NCI-H1436 treated with DMSO at 0.1 percent for 48 hours (cell line): Measurements from ENCODE around the gene ADRM1.

ENCODE experiments used
- DNase-seq: peaks from one replicate; lab custom pipeline; 2025; lab: John Stamatoyannopoulos, UW

ADRM1 gene

DNA sequence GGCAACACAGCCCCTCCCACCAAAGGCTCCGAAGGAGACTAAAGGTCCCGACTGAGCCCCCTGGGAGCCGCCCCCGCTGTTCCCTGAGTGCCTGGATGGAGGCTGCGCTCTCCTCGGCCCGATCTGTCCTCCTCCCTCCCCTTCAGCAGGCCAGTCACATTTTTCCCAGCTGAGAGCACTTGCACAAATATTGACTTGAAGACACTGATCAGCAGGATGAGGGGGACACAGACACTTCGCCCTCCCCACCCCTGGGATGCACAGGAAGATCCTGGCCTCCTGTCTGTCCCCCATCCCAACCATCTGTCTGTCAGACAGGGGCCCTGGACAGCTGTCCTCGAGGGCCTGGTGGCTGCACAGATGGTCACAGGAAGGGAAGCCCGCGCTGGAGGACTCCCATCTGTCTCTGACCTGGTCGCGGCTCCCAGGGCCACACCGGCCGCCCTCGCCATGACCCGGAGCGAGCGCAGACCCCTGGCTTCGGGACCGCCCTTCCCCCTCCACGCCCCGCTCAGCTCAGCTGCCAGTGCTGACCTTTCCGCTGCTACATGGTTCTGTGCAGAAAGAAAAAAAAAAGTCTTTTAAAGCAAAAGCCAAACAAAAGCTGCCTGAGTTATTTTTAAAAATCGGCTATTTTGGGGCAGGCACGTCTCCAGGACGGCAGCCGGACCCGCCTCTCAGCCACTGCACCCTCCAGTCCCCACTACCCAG is 53.2 kb downstream of the ADRM1 start:
- no peak for DNase-seq

DNA sequence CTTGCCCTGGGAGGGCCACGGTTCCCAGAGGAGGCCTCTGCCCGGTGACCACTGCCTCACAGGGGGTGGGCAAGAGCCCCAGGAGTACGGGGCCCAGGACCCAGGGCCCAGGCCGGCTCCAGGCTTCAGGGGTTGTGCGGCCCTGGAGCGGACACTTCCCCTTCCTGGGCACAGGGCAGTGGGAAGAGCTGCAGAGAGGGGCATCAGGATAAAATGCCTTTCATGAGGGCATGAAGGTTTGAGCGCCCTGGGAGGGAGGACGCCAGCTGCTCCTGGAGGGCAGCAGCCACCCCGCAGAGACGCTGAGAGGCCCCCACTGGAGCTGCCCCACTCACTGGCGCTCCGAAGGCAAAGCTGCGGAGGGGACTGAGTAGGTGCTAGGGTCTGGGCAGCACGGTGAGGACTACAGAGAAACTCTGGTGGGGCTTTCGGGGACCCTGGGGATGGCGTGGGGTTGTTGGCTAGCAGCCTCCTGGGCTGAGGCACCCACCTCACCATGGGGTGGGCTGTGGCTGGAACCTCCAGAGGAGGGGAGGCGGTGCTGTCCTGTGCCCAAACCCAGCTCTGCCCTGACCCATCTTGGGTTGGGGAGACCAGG is 53.9 kb downstream of the ADRM1 start:
- DNase-seq, result no peak

DNA sequence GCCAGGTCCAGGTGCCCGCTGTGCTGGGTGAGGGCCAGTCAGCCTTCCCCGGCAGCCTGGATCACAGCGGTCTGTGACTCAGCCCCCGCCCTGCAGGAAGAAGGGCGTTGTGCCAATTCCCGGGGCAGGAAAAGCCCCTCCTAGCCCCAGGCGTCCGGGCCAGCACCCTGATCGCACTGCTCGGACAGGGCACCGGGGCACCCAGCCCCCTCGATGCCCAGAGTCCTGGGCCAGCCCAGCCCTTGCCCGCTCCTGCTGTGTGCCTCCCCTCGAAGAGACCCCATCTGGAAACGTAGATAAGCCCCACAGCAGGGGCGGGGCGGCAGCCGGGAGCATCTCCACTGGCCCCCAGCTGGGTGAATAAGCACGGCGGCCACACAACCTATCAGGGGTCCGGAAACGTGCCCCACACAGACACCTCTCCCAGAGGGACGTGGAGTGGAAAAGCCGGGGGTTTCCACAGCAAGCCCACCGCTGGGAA is 54.4 kb downstream of the ADRM1 start:
- no peak for DNase-seq

DNA sequence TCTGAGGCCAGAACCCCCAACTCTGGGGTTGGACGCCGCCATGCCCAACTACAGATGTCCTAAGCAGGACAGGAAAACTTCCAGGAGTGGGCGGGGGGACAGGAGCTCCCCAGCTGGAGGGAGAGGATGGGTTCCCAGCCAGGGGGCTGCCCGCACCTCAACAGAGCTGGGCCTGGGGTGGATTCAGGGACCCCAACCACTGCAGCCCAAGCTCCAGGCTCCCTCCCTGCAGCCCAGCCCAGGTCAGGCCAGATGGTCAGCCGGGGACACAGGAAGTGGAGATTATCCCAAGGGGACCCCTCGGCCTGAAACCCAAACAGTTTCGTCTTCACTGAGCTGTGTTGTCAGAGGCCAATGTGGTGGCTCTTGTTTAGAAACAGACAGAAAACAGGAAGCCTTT is 54.9 kb downstream of the ADRM1 start:
- DNase-seq, result no peak
